HG03457 (cell line): ENCODE results near the gene RNF181.
"Not testable (repeated sequence)": the region's sequence is repeated elsewhere in the genome, so short reads cannot be mapped to it uniquely, and the experiment has no call there.

Experiments used
- ATAC-seq: cut with Tn5 transposase; IDR thresholded peaks from one replicate; pipeline ENCODE4 v1.9.1; 2021; ENCODE audit warnings: moderate number of reproducible peaks; ENCODE audit not compliant: unreplicated experiment

RNF181 gene

DNA sequence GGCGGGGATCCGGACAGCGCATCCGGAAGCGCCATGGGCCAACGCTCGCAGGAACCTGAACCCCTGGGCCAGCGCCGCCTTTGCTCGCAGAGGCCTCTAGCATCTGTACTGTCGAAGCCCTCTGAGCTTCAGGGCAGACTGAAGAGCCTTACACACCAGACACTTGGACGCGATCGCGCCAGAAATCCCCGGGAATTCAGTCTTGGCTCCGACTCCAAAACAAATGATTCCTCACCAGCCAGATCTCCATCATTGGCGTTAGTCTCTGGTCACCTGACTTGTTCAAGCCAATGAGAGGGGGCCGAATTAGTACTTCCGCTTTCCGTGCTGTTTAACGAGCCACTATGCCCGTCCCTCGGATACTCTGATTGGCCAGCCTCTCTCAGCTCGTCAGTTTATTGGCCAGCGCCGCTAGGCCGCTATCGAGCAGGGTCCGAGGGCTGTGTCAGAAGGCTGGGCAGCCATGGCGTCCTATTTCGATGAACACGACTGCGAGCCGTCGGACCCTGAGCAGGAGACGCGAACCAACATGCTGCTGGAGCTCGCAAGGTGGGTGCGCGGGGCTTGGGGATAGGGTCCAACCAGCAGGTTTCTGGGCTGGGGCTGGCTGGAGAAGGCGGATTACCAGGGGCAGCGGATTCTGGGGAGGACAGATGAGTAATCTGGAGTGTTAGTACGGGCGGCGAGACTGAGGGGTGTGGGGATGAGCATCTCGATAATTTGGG is at the start of gene RNF181:
TSS of gene RNF181 (plus strand) at position 445 of the 725 bp plus-strand sequence. CDS start at position 464, 19 bp downstream.
- ATAC-seq: peak; percentile 95

- ATAC-seq: no peak
Measured at GRCh38 chr2:85545780-85546240, 49.7 kb upstream of the RNF181 start.

- no peak for ATAC-seq
Measured at GRCh38 chr2:85547089-85547858, 48.3 kb upstream of the RNF181 start.

DNA sequence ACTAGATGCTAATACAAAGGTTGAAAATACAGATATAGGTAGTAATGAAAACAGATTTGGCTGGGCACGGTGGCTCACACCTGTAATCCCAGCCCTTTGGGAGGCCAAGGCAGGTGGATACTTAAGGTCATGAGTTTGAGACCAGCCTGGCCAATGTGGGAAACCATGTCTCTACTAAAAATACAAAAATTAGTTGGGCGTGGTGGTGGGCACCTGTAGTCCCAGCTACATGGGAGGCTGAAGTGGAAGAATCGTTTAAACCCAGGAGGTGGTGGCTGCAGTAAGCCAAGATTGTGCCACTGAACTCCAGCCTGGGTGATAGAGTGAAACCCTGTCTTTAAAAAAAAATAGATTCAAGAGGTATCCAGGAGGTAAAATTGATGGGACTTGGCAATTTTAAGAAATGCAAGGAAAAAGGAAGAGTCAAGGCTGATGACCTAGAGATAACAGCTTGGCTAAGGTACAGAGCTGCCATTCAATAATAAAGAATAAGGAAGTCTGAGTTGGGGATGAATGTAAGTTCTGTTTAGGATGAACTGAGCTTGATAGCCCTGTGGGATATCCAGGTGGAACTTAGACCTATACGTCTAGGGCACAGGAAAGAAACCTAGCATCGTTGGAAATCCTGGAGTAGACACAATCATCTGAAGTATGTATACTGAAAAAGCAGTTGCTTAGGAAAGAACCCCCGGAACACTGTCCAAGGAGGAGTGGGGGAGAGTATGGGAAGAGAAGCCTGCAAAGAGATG is 47.5 kb upstream of the RNF181 start:
- no peak for ATAC-seq

- no peak for ATAC-seq
Measured at GRCh38 chr2:85548608-85548900, 47.0 kb upstream of the RNF181 start.

DNA sequence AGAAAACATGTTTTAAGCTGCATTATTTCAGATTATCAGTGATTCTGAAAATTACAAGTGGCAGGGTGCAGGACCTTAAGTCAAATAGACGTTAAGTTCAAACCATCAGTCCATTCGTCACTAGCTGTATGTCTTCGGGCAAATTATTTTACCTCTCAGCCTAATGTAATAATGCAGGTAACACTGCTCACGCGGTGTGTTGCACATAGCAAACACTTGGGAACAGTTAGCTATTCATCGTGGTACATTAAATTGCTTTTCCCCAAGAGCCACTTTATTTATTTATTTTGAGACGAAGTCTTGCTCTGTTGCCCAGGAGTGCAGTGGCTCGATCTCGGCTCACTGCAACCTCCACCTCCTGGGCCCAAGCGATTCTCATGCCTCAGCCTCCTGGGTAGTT is 46.5 kb upstream of the RNF181 start:
- no peak for ATAC-seq

DNA sequence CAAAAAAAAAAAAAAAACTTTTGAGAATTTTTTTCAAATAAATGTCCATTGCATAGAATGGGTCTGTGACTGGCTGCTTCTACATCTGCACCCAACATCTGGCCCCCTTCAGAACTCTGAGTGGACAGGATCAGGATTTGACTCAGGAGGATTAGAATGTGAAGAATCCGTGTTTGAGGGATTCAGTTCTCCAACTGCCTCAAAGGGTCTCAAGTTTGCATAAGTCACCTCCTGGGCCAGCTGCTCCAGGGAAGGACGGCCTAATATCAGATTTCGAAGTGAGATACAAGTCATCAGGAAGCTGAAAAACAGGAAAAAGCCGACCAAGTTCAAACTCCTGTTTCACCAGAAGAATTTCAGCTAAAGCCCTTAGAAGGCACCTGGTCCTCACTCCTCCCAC is 45.7 kb upstream of the RNF181 start:
- no peak for ATAC-seq

- no peak for ATAC-seq
Measured at GRCh38 chr2:85550486-85550885, 45.1 kb upstream of the RNF181 start.

DNA sequence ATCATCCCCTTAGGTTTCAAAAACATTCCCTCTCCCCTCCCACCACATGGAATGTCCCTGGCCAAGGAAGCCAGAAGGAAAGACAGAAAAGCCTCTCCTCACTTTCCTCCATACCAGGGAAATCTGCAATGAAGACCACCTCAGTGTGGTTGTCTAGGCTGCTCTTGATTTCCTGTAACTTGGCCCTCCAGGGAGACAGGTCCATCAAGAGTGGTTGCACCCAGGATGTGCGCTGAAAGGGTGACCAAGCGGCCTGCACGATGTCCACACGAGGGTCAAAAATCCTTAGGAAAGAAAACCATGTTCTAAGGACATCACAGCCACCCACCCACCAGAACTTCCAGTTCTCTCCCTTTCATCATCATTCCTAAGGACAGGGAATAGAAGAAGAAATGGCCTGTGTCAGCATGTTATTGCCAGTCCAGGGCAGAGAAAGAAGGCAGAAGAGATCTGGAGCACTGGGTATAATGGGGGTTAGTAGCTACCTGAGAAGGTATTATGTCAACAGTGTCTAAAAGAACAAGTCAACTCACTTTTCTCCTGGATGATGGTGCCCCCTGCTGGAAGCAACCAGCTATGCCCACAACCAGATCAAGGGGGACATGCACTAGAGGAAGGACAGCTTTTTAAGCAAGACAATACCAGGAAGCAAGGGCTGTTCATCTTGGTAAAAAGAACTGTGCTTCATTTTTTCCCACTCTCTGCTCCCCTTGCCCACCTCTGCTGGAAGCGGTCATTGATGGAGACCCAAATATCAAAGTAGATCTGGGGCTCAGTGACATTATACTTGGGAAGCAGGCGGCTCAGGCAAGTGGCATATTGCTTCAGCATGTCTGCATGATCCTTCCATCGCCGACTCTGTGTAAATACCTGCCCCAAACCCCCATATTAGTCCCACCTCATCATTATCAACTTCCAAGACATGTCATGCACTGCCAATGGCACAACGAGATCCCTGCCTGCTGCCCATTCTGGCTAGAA is 43.6 kb upstream of the RNF181 start:
- peak; percentile 53 for ATAC-seq

- no peak for ATAC-seq
Measured at GRCh38 chr2:85553184-85553583, 42.4 kb upstream of the RNF181 start.

- ATAC-seq: no peak
Measured at GRCh38 chr2:85554980-85555612, 40.4 kb upstream of the RNF181 start.

- ATAC-seq: no peak
Measured at GRCh38 chr2:85557130-85557529, 38.4 kb upstream of the RNF181 start.

DNA sequence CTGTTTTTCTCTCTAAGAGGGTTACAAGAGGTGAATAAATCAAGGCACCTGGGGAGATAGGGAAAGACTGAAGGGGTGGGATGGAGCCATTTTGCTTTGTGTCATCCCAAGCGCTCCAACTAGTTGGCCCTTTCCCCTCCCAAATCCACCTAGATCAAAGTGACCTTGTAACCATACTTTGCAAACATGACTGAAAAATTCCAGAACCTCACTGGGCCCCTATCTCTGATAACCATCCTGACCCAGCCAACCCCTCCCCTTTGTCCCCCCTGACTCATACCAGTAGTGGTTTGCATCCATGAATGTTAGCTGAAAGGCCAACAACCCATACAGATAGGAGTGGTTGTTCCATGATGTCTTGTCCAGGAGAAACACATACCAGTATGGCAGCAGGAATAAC is 37.4 kb upstream of the RNF181 start:
- ATAC-seq: no peak

DNA sequence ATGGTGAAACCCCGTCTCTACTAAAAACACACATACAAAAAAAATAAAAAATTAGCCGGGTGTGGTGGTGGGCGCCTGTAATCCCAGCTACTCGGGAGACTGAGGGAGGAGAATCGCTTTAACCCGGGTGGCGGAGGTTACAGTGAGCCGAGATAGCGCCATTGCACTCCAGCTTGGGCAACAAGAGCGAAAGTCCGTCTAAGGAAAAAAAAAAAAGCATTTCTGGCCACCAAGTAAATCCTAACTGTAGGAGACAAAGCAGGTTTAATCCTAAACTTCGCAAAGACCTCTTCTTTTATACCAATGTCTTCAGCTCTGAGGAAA is 35.2 kb upstream of the RNF181 start:
- not testable (repeated sequence) for ATAC-seq

DNA sequence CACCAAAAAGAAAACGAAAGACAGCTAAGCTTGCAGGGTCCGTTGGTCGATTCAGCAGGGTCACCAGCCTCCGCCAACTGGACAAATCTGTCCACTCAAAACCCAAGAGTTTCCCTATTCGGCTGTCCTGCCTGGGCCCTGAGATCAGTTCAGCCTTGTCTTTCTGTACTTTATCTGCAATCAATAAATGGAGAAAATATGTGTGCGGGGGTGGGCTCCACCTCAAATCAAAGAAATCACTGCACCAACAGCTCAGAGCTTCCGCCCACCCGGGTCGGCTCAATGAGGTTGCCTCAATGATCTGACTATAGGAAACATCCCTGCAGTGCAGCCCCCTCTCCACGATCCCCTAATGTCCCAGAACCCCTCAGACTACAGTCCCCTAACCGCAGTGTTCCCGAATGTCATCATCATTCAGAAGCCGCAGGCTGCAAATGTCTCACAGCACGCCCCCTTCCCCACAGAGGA is 34.7 kb upstream of the RNF181 start:
- no peak for ATAC-seq

DNA sequence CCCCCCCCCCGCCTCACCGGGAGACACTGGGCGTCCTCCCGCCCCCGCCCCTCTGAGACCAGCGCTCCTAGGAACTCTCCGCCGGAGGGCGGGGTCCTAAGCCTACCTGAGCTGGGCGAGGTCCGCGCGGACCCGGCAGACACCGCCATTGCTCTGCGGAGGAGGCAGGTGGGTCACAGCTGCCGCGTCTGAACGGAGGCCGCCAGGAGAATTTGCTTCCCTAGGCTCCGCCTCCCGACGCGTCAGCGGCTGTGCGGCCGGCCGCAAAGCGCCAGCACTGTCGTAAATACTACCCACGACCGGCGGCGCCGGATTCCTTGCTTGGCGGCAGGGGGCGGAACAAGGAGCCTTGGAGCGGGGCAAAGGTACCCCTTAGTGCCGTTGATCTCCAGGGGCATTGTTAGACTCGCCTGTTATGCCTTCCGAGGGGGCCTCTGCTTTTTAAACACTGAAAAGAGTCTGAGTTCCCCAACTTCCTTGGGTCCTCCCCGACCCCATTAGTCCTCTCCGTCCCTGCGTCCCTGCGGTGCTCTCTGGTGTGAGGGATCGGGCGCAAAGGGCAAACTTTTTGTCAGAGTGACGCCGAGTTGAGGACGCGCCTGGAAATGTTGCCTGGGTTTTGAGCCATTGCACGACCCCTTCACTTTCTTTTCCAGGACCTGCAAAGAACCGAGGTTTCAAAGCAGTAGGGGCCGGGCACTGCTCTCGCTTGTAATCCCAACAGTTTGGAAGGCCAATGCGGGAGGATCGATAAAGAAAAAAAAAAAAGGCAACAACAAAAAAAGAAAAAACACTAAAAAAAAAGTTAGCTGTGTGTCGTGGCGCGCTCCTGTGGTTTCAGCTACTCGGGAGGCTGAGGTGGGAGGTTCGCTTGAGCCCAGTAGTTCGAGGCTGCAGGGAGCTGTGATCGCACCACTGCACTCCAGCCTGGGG is 34.0 kb upstream of the RNF181 start, which contains the start of gene GGCX:
TSS of gene GGCX (minus strand) at position 214 of the 933 bp plus-strand sequence. CDS start at position 149, 65 bp downstream.
- ATAC-seq: peak; percentile 75

DNA sequence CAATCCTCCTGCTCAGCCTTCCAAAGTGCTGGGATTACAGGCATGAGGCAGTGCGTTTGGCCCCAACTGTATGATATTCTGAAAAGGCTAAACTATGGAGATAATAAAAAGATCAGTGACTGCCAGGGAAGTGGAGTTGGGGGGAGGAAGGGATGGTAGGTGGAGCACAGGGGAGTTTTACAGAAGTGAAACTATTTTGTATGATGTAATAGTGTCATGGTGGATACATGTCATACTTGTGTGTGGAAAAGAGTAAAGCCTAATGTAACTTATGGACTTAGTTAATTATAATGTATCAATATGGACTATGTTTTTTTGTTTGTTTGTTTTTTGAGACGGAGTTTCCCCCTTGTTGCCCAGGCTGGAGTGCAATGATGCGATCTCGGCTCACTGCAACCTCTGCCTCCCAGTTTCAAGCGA is 31.4 kb upstream of the RNF181 start:
- no peak for ATAC-seq

GRCh38 chr2:85566265-85566664 is 29.3 kb upstream of the RNF181 start:
- ATAC-seq: no peak

GRCh38 chr2:85575739-85576138 is 19.8 kb upstream of the RNF181 start:
- no peak for ATAC-seq
